ENCODE results near the gene GBF1. TPM values are rescaled to one million over a fixed set of nuclear protein-coding genes. Genes with fewer than 3 reads are reported as not detected.

GBF1 gene
- total RNA-seq, 2 experiments from 2014 or later, result 28.8 to 30.9 TPM

DNA sequence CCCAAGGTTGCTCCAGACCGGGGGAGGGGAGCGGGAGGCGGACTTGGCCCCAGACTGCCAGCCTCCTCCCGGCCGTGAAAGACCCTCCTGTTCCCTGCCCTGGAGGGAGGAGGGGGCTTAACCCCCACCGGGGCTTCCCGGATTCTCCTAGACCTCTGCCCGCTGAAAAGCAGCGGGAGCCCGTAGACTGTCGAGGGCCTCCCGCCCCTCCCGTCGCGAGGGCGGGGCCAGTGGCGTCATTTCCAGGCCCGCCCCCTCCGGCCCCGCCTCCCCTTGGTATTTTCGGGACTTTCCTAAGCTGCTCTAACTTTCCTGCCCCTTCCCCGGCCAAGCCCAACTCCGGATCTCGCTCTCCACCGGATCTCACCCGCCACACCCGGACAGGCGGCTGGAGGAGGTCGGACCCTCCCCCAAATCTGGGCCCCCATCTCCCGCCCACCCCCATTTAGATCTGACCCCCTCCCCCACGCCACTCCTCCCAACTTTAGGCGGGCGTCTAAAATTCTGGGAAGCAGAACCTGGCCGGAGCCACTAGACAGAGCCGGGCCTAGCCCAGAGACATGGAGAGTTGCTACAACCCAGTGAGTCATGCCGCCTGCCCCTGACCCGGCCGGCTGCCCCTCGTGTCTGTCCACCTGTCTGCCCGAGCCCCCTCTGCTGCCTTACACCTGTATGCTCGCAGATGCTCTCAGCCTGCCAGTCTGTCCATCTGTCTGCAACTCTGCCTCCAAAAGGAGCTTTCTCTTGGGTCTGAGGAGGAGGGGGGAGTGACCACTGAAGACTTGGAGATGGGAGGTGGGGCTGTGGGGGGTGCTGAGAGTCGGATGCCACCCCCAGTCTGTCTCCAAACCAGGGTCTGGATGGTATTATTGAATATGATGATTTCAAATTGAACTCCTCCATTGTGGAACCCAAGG, 150.3 kb downstream of the GBF1 start, which contains the start of gene NFKB2:
Gene NFKB2, plus strand, starts transcription at position 306 of the 917 bp plus-strand sequence. Its CDS starts 255 bp downstream, at position 561.
- no peaks in the 10 kb centered on the region for H3K27me3 ChIP-seq (ENCODE audit: control insufficient read depth in 1 of 2, insufficient read depth in 2 of 2, low read length in 2 of 2)
- H3K4me3 Mint-ChIP-seq, result peak within 1 kb of the TSS; percentile 92
- H3K9me3 Mint-ChIP-seq, result no peaks in the 10 kb centered on the region
- peaks cover 54% of the 10 kb centered on the region for H3K4me1 Mint-ChIP-seq (ENCODE audit: low read depth)
- peaks cover 71% of the 10 kb centered on the region for H3K4me1 ChIP-seq (ENCODE audit: insufficient read depth, low read length)
- TF ChIP-seq, protein P1, sequence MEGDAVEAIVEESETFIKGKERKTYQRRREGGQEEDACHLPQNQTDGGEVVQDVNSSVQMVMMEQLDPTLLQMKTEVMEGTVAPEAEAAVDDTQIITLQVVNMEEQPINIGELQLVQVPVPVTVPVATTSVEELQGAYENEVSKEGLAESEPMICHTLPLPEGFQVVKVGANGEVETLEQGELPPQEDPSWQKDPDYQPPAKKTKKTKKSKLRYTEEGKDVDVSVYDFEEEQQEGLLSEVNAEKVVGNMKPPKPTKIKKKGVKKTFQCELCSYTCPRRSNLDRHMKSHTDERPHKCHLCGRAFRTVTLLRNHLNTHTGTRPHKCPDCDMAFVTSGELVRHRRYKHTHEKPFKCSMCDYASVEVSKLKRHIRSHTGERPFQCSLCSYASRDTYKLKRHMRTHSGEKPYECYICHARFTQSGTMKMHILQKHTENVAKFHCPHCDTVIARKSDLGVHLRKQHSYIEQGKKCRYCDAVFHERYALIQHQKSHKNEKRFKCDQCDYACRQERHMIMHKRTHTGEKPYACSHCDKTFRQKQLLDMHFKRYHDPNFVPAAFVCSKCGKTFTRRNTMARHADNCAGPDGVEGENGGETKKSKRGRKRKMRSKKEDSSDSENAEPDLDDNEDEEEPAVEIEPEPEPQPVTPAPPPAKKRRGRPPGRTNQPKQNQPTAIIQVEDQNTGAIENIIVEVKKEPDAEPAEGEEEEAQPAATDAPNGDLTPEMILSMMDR (IDR thresholded peaks at IDR 0.05), result no peak
- CTCF ChIA-PET, result interaction anchor here (0.6 to 4.0 kb wide), 9 partner anchors 8 to 348 kb away, joined by 3 to 26 read pairs (median 4); partner anchors contain the start of genes CUEDC2, FBXL15, SUFU and TRIM8
- peaks cover 34% of the 10 kb centered on the region for H3K36me3 ChIP-seq (ENCODE audit: insufficient read depth, low read length)
- H3K27ac Mint-ChIP-seq, result peak within 1 kb of the TSS; percentile 100
- intact Hi-C loops (cut with DNase I, micrococcal nuclease), result loop anchor here (1.0 to 10.0 kb wide), 7 partner anchors 25 to 349 kb away; partner anchors contain the start of genes FBXL15 (in 2 of the 2), ACTR1A (in 1 of the 2), GBF1 (in 1 of the 2) and TRIM8 (in 1 of the 2)
- H3K36me3 Mint-ChIP-seq (ENCODE audit: low read depth), result peaks cover 61% of the 10 kb centered on the region
- H3K9me3 ChIP-seq (ENCODE audit: control insufficient read depth in 1 of 2, insufficient read depth in 1 of 2, low read length in 2 of 2), result no peaks in the 10 kb centered on the region
- POLR2A ChIA-PET, result interaction anchor here (0.6 to 4.6 kb wide), 19 partner anchors 9 to 578 kb away, joined by 3 to 71 read pairs (median 9); partner anchors contain the start of genes ACTR1A, C10orf95, CUEDC2 and FBXL15
- H3K4me3 ChIP-seq (ENCODE audit: low read length), result peak within 1 kb of the TSS; percentile 64
- peak within 1 kb of the TSS; percentile 97 to 100 for H3K27ac ChIP-seq (ENCODE audit: low read depth in 1 of 2, low read length in 2 of 2)
- ATAC-seq (ENCODE audit: poor library complexity) (peak; percentile 28), DNase-seq (peak; percentile 84 to 97 (median 90))
- no peaks in the 10 kb centered on the region for H3K27me3 Mint-ChIP-seq

DNA sequence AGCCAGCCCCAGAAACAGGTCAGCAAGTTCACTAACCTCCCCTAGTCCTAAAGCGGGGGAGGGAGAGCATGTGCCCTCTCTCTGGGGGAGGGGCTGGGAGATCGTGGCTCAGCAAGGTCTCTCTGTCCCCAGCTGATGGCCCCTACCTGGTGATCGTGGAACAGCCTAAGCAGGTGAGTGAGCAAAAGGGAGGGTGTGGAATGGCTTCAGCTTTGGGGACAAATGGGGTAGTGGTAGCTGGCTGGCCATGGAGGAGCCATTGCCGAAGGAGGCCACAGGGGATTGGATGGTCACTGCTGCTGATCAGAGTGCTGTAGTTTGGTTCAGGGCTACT, 151.0 kb downstream of the GBF1 start:
- Histone ChIP-seq H3K27ac (ENCODE audit: low read depth in 1 of 2, low read length in 2 of 2) (peak overlapping the region; percentile 97 to 100), H3K4me1 (ENCODE audit: insufficient read depth, low read length) (peaks cover 71% of the 10 kb centered on the region), H3K4me3 (ENCODE audit: low read length) (peak overlapping the region; percentile 64), H3K36me3 (ENCODE audit: insufficient read depth, low read length) (peaks cover 41% of the 10 kb centered on the region), H3K27me3 (ENCODE audit: control insufficient read depth in 1 of 2, insufficient read depth in 2 of 2, low read length in 2 of 2) (no peaks in the 10 kb centered on the region), H3K9me3 (ENCODE audit: control insufficient read depth in 1 of 2, insufficient read depth in 1 of 2, low read length in 2 of 2) (no peaks in the 10 kb centered on the region)
- ATAC-seq (ENCODE audit: poor library complexity), result no peak
- Mint-ChIP-seq H3K4me1 (ENCODE audit: low read depth) (peaks cover 54% of the 10 kb centered on the region), H3K27me3 (no peaks in the 10 kb centered on the region), H3K27ac (peak overlapping the region; percentile 100), H3K9me3 (no peaks in the 10 kb centered on the region), H3K4me3 (peak overlapping the region; percentile 92), H3K36me3 (ENCODE audit: low read depth) (peaks cover 61% of the 10 kb centered on the region)
- intact Hi-C loops (cut with DNase I, micrococcal nuclease), result loop anchor here (2.0 to 10.0 kb wide), 5 partner anchors 25 to 349 kb away; partner anchors contain the start of genes FBXL15 (in 1 of the 2), GBF1 (in 1 of the 2), TRIM8 (in 1 of the 2) and WBP1L (in 1 of the 2)
- peak in 2 of 14 experiments; percentile 10 to 61 for DNase-seq
- CTCF ChIA-PET, result interaction anchor here (3.3 to 4.0 kb wide), 2 partner anchors 25 to 83 kb away, joined by 17 to 26 read pairs; partner anchors contain the start of gene FBXL15
- TF ChIP-seq, protein P1 (IDR thresholded peaks at IDR 0.05), result no peak
- POLR2A ChIA-PET, result interaction anchor here (2.0 to 4.6 kb wide), 9 partner anchors 8 to 166 kb away, joined by 8 to 71 read pairs (median 22); partner anchors contain the start of genes ACTR1A, C10orf95, CUEDC2 and FBXL15

DNA sequence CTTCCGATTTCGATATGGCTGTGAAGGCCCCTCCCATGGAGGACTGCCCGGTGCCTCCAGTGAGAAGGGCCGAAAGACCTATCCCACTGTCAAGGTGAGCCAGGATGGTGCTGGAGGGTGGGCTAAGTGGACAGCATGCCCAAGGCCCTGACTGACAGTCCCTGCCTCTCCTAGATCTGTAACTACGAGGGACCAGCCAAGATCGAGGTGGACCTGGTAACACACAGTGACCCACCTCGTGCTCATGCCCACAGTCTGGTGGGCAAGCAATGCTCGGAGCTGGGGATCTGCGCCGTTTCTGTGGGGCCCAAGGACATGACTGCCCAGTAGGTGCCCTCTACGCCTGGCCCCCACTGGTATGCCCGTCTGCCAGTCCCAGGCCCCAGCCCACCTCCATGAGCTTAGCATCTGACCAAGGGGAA, 151.4 kb downstream of the GBF1 start:
- peak overlapping the region; percentile 100 for H3K27ac Mint-ChIP-seq
- TF ChIP-seq, protein P1 (IDR thresholded peaks at IDR 0.05), result no peak
- H3K4me3 ChIP-seq (ENCODE audit: low read length), result peak overlapping the region; percentile 64
- peak in 1 of 14 experiments; percentile 40 for DNase-seq
- peaks cover 54% of the 10 kb centered on the region for H3K4me1 Mint-ChIP-seq (ENCODE audit: low read depth)
- no peaks in the 10 kb centered on the region for H3K27me3 ChIP-seq (ENCODE audit: control insufficient read depth in 1 of 2, insufficient read depth in 2 of 2, low read length in 2 of 2)
- H3K4me3 Mint-ChIP-seq, result peak overlapping the region; percentile 92
- ChIA-PET POLR2A (interaction anchor here (0.9 to 4.6 kb wide), 6 partner anchors 8 to 107 kb away, joined by 3 to 71 read pairs (median 26); partner anchors contain the start of genes ACTR1A, C10orf95, FBXL15 and SUFU), CTCF (interaction anchor here (4.0 kb wide), 1 partner anchor 82 kb away, joined by 17 read pairs; no protein-coding TSS in a partner anchor)
- H3K36me3 Mint-ChIP-seq (ENCODE audit: low read depth), result peaks cover 61% of the 10 kb centered on the region
- intact Hi-C loops (cut with DNase I, micrococcal nuclease), result loop anchor here (2.0 to 10.0 kb wide), 5 partner anchors 24 to 348 kb away; partner anchors contain the start of genes FBXL15 (in 1 of the 2), GBF1 (in 1 of the 2), TRIM8 (in 1 of the 2) and WBP1L (in 1 of the 2)
- peaks cover 45% of the 10 kb centered on the region for H3K36me3 ChIP-seq (ENCODE audit: insufficient read depth, low read length)
- peak overlapping the region; percentile 97 to 100 for H3K27ac ChIP-seq (ENCODE audit: low read depth in 1 of 2, low read length in 2 of 2)
- H3K9me3 ChIP-seq (ENCODE audit: control insufficient read depth in 1 of 2, insufficient read depth in 1 of 2, low read length in 2 of 2), result no peaks in the 10 kb centered on the region
- H3K4me1 ChIP-seq (ENCODE audit: insufficient read depth, low read length), result peaks cover 71% of the 10 kb centered on the region
- H3K9me3 Mint-ChIP-seq, result no peaks in the 10 kb centered on the region
- H3K27me3 Mint-ChIP-seq, result no peaks in the 10 kb centered on the region
- no peak for ATAC-seq (ENCODE audit: poor library complexity)
